GM21529 (cell line): ENCODE data around the gene FAT1.
A peak's percentile ranks its signal among the peaks of the same experiment; 100 is the strongest.

Experiments
- ATAC-seq: cut with Tn5 transposase; IDR thresholded peaks from one replicate; pipeline ENCODE4 v1.9.1; 2021; ENCODE audit not compliant: unreplicated experiment

Gene FAT1

GRCh38 chr4:186621959-186622553, 101.6 kb downstream of the FAT1 start:
- no peak for ATAC-seq

- ATAC-seq: no peak
These were observed 104.6 kb downstream of the FAT1 start for GRCh38 chr4:186619088-186619487.

DNA sequence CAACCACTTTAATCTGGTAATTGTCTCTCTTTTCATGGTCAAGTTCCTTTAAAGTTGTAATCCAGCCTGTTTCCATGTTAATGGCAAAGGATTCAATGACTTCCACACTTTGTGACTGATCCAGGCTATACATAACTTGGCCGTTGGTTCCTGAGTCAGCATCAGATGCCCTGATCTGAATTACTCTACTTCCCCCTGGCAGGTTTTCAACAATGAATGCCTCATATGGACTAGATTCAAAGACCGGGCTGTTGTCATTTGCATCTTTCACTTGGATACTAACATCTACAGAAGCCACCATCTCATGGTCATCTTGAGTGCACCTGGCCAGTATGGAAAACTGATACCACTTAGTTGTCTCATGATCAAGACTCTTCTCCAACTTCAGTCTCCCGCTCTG, 105.7 kb downstream of the FAT1 start:
- no peak for ATAC-seq

- ATAC-seq: no peak
These were observed 116.2 kb downstream of the FAT1 start for GRCh38 chr4:186607490-186607889.

DNA sequence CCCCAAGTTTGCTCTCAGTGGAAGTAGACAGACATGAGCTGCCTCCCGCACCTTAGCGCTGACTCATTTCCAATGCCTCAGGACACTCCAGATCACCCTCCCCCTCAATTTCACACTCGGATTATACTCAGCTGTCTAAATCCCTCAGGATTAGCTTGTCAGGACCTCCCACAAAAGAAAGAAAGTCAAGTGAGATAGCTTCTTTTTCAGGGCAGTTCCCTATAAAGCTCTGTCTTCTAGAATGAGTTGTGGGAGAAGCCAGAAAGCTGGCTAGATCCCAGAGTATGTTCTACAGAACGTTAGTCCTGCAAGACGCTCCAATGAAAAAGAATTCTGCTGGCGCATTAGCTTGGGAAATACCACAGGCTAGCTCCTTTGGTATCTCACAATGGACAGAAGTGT, 117.1 kb downstream of the FAT1 start:
- ATAC-seq: no peak

GRCh38 chr4:186605261-186605865, 118.3 kb downstream of the FAT1 start:
- no peak for ATAC-seq

DNA sequence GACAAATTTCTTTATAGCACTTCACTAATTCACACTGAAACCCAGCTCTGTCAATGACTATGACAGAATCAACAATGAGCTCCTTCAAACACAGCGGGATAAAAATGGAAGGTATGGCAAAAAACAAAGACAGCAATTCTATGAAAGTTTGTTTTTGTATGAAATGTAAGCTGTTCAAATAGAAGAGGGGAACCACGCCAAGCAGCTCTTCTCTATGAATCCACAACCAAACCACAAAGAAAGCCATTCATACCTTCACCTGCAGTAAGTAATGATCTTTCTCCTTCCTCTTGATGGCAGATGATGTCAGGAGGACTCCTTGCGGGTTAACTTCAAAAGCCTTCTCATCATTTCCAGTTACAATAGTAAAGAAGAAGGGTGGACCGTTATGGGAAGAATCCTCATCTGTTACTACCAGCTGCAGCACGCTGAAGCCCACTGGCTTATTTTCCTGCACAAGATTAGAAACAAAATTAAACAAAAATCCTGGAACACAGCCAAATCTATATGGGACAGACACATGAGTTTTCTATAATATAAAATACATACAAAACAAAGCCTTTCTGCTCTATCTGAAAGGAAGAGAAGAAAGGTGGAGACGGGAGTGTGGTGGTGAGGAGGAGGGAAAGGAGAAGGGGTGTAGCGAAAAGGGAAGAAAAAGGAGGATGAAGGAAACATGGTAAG, 119.4 kb downstream of the FAT1 start:
- no peak for ATAC-seq

GRCh38 chr4:186602978-186603377, 120.7 kb downstream of the FAT1 start:
- no peak for ATAC-seq

DNA sequence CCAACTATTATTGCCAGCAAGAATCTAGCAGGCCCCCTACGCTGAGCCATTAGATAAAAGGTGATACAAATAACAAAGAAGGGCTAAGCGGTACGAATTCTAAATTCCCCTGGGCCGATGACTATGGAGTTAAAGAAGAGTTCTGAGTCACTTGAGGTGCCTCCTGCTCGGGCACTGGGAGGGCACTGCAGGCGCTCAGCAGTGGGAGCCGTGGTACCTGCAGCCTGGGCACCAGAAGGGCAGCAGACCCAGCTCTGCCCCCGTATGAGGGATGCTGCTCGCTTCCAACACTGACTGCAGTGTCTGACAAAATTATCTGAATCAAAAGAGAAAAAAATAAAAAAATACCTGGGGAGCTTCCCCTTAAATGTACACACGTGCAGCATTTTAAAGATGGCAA, 124.2 kb downstream of the FAT1 start:
- no peak for ATAC-seq

DNA sequence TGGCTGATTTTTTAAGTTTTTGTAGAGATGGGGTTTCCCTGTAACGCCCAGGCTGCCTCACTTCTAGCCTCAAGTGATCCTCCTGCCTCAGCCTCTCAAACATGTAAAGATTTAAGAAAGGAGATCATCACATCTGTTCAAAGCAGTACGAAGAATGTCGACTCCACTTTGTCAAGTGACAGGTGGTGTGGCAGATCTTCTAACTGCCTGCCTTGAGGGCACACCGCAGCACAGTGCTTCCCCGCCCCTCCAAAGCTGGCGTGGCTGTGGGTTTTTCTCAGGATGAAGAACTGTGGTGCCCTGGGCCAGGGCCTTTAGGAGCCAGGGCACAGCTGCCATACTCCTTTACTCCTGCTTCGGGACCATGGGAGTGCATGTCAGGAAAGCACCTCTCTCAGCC, 125.0 kb downstream of the FAT1 start:
- no peak for ATAC-seq

DNA sequence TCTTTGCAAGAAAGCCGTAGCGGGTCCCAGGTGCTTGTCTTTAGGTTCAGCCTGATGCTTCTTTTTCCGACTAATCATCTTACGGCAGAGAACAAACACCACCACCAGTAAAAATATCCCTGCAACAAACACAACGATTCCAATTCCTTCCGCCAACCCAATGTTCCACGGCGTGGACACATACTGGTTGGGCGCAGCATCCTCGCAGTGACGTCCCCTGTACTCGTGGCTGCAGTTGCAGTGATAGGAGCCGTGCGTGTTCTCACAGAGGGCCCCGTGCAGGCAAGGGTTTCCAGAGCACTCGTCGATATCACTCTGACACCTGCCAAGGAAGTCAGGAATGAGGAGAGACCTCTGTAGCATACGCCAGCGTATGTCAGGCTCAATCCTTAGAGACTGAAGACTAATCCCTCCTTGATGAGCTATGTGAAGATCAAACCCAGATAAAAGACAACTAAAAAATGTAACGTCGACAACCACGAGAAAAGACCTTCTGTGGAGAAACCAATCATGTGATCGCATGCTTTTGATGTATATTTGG, 126.7 kb downstream of the FAT1 start:
- ATAC-seq: no peak

DNA sequence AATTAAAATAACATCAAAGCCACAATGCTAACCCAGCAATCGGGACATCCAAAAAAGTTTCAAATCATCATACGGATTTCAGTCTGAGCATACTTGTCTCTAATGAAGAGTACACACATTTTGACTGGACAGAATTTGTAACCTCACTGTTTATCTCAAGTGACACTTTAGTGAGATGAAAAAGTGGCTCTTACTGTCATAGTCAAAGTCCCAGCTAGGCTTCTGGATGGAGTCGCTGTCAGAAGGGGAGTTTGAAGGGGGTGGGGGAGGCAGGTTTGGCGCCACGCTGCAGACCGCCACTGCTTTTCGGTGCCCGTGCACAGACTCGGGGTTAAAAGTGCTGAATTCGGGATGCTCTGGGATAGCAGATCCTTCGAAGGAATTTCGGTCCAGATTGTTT, 127.3 kb downstream of the FAT1 start:
- no peak for ATAC-seq

GRCh38 chr4:186593587-186593973, 130.1 kb downstream of the FAT1 start:
- no peak for ATAC-seq

GRCh38 chr4:186592966-186593586, 130.6 kb downstream of the FAT1 start:
- ATAC-seq: no peak

DNA sequence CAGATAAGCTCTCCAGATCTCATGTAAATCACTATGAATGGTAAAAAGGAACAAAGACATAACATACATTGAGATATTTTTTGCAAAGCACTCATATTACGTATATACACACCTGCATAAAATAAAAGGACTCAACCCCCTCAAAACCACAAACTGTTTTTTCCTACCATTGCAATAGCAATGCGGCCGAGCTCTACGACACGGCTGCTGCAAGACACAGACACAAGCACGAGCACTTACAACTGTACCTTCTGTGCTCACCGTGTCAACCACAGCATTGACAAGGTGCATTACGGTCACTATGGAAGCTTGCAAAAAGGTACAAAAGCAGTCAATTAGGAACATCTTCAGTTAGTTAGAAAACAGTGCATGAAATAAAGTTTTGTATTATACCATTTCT, 131.2 kb downstream of the FAT1 start:
- no peak for ATAC-seq

DNA sequence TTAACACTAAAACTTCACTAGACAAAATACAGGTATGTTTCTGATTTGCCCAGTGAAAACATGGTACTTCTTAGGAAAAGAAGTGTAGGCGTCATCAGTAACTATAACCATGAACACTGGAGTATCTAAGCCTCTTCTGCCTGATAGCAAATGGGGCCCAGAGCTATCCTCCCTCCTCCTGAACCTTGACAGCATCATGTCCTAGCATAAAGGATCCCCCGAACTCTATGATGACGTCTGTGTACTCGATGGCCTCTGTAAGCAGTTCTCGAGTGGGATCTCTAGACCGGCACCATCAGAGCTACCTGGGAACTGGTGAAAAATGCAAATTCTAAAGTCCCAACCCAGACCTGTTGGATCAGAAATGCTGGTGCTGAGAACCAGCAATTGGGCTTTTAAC, 132.0 kb downstream of the FAT1 start:
- no peak for ATAC-seq

GRCh38 chr4:186588503-186588902, 135.2 kb downstream of the FAT1 start:
- ATAC-seq: no peak

- peak; percentile 85 for ATAC-seq
These were observed 136.1 kb downstream of the FAT1 start for GRCh38 chr4:186587416-186588018.

DNA sequence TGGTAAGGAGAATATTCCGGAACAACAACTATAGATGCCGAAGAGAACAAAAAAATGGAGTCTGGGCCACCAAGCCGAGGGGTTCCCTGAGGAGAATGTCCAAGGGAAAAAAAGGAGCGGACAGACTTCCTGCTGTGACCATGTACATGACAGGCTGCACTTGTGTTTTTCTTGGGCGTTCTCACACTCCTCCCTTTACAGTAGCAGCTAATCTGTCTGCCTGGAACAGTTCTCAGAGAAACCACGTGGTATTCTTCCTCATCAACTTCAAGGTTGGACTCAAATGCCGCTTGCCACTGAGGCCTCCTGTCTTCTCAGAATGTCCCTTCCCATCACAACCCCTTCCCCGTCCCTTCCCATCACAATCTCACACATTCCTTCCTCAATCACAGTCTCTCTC, 137.5 kb downstream of the FAT1 start:
- ATAC-seq: no peak

GRCh38 chr4:186584912-186585311, 138.7 kb downstream of the FAT1 start:
- no peak for ATAC-seq

DNA sequence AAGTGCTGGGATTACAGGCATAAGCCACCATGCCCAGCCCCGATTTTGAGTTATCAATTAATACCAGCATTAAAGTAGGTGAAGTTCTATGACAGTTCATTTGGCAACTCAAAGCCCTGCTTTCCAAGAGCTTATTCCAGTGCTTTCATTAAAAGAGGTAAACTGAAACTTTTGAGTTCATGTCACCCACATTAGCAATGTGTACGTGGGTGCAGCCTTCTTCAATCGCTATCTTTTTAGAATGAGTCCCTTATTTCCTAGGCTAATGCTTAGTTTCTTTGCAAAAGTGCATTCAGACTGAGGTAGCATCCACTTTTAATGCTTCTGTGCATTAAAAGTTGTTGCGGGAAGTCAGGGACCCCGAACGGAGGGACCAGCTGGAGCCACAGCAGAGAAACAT, 142.2 kb downstream of the FAT1 start:
- no peak for ATAC-seq

- ATAC-seq: no peak
These were observed 143.0 kb downstream of the FAT1 start for GRCh38 chr4:186580669-186581068.
